ENCODE measurements around the gene ARID3A.

Gene ARID3A

GRCh38 chr19:973726-974563 lies 48.1 kb downstream of the ARID3A start:
- TF ChIP-seq ZNF274 (IDR thresholded peaks at IDR 0.05; ENCODE audit: low read depth, low read length) = no peak
- no peak overlapping the region for H3K4me3 ChIP-seq (ENCODE audit: low read length)

GRCh38 chr19:974564-975257 lies 48.9 kb downstream of the ARID3A start:
- no peak for TF ChIP-seq ZNF274 (IDR thresholded peaks at IDR 0.05; ENCODE audit: low read depth, low read length)
- H3K4me3 ChIP-seq (ENCODE audit: low read length) = no peak overlapping the region

GRCh38 chr19:976476-976875 lies 50.6 kb downstream of the ARID3A start:
- H3K4me3 ChIP-seq (ENCODE audit: low read length) = no peak overlapping the region
- TF ChIP-seq ZNF274 (IDR thresholded peaks at IDR 0.05; ENCODE audit: low read depth, low read length) = no peak

GRCh38 chr19:977058-977464 lies 51.2 kb downstream of the ARID3A start:
- TF ChIP-seq ZNF274 (IDR thresholded peaks at IDR 0.05; ENCODE audit: low read depth, low read length) = no peak
- H3K4me3 ChIP-seq (ENCODE audit: low read length) = no peak overlapping the region

DNA sequence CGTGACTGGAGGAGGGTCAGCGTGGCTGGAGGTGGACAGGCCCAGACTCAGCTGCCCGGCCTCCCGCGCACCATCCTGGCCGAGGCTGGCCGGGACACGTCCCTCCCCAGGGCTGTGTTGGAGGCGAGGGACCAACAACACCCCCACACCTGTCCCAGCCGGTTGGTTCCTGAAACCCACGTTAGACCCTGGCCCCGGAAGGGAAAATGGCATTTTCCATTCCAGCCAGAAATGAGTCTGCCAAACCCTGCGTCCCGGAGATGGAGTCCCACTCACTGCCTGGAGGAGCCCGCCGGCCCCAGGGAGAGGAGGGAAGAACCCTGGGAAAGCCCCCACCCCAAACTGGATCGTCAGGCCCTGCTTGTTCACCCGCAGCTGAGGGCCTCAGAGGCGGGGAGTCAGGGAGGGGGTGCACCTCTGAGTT lies 53.5 kb downstream of the ARID3A start:
- no peak overlapping the region for H3K4me3 ChIP-seq (ENCODE audit: low read length)
- no peak for TF ChIP-seq ZNF274 (IDR thresholded peaks at IDR 0.05; ENCODE audit: low read depth, low read length)

DNA sequence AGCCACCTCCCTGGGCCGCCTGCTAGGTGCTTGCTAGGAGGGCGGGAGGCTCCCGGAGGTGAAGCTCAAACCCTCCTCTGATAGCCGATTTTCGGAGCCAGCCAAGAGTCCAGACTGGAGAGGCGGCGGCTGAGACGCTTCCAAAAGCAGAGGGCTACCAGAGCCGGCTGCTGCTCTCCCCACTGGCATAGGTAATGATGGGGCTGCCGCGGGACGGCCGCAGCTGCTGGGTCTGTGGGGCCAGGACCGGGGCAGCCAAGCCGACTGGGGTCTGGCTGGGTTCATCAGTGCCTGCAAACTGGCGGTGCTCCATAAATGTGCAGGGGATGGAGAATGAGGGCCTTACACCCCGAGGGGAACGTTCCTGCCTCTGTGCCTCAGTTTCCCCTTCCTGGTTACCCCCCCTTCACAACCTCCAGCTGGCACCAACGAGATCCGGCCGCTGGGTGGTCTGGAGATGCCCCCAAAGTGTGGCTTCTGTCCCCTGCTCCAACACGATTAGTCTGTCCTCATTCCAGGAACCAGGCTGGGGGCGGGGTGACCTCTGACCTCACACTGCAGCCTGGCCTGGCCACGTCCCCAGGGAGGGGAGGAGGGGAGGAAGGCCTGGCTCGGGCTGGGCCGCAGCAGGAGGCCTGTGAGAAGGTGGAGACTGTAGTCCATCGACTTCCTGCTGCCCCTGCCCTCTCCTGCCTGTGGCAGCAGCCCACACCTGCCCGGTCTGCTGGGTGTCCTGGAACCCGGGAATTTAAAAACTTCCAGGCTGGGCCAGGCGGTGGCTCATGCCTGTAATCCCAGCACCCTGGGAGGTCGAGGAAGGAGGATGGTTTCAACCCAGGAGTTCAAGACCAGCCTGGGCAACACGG lies 54.5 kb downstream of the ARID3A start:
- H3K4me3 ChIP-seq (ENCODE audit: low read length) = no peak overlapping the region
- no peak for TF ChIP-seq ZNF274 (IDR thresholded peaks at IDR 0.05; ENCODE audit: low read depth, low read length)

DNA sequence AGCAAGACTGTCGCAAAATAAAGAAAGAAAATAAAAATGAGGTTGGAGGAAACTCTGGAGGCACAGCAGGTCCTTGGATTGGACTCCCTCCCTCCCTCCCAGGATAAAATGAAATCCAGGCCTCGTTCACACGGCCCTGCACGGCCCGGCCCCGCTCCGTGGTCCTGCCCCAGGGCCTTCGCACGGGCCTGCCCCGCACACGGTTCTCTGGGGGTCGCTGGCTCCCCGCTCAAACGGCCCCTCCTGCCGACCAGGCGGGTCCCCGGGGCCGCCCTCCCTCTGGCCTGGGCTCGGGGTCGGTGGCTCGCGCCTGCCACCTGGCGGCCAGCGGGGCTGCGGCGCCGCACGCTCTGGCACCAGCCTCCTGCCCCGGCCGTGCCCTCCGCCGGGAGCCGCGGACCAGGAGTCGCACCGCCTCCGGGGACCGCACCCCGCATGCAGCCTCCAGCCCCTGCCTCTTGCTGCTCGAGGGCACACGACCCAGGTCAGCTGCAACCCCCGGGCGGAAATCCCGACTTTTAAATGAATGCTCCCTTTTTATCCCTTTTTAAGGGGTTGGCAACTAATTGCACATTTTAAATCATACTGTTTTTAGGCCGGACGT lies 56.8 kb downstream of the ARID3A start:
- H3K4me3 ChIP-seq (ENCODE audit: low read length) = no peak overlapping the region
- TF ChIP-seq ZNF274 (IDR thresholded peaks at IDR 0.05; ENCODE audit: low read depth, low read length) = no peak

GRCh38 chr19:984165-984967 lies 58.5 kb downstream of the ARID3A start, which contains the start of gene WDR18:
Gene WDR18, plus strand, starts transcription at chr19:984345. Its CDS starts 9 bp downstream, at chr19:984354.
- peak within 1 kb of the TSS; percentile 73 for H3K4me3 ChIP-seq (ENCODE audit: low read length)
- no peak for TF ChIP-seq ZNF274 (IDR thresholded peaks at IDR 0.05; ENCODE audit: low read depth, low read length)

- H3K4me3 ChIP-seq (ENCODE audit: low read length) = no peak overlapping the region
- no peak for TF ChIP-seq ZNF274 (IDR thresholded peaks at IDR 0.05; ENCODE audit: low read depth, low read length)
Measured at GRCh38 chr19:986083-986482, 60.2 kb downstream of the ARID3A start.

DNA sequence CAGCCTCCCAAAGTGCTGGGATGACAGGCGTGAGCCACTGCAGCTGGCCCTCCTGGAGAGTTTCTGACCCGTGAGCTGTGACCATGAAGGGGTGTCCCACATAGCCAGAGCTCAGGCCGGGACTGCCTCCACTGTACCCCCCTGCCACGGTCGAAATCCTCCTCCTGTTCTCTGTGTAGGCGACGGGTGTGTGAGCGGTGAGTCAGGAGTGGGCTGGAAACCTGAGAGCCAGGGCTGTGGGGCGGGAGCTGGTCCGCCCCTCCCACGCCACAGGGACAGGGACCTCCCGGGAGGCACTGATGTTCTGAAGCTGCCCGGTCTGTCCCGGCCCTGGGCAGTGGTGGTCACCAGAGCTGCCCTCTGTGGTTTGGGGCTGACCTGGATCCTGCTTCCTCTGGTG lies 62.2 kb downstream of the ARID3A start:
- H3K4me3 ChIP-seq (ENCODE audit: low read length) = no peak overlapping the region
- TF ChIP-seq ZNF274 (IDR thresholded peaks at IDR 0.05; ENCODE audit: low read depth, low read length) = no peak

DNA sequence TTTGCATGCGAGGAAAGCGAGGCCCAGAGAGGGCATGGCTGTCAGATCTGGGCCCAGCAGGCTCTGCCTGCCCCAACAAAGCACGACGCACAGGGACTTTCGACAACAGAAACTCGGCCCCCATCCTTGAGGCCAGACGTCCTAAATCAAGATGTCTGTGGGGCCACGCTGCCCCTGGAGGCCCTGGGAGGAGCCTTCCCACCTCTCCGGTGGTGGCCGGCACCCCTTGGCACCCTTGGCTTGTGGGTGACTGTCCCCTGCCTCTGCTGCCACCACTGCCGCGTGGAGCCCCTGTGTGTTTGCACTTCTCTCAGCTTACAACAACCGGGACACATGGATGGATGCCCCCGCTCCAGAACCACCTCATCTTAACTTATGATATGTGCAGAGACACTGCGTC lies 62.7 kb downstream of the ARID3A start:
- TF ChIP-seq ZNF274 (IDR thresholded peaks at IDR 0.05; ENCODE audit: low read depth, low read length) = no peak
- H3K4me3 ChIP-seq (ENCODE audit: low read length) = no peak overlapping the region

GRCh38 chr19:989381-990081 lies 63.7 kb downstream of the ARID3A start:
- no peak for TF ChIP-seq ZNF274 (IDR thresholded peaks at IDR 0.05; ENCODE audit: low read depth, low read length)
- no peak overlapping the region for H3K4me3 ChIP-seq (ENCODE audit: low read length)
